ENCODE measurements around the gene ADAMTS12.

Gene ADAMTS12

DNA sequence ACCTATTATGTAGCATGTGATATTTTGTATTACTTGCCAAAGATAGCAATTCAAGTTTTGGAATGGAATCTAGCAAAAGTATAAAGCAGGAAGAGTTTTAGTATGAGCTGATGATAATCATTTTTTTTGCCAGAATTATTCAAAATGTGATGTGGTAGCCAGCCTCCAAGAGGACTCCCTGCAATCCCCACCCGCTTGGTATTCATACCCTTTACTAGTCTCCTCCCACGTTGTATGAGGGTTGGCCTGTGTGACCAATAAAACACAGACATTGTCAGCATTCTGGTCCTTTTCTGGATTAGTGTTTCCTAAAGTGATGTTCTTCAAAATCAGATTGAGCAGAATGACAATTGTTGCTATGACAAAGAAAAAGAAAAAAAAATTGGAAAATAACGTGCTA lies 387.2 kb downstream of the ADAMTS12 start:
- Mint-ChIP-seq H3K36me3 (no peaks in the 10 kb centered on the region), H3K27ac (no peak overlapping the region), H3K9me3 (no peaks in the 10 kb centered on the region), H3K4me1 (no peaks in the 10 kb centered on the region), H3K4me3 (no peak overlapping the region), H3K27me3 (peaks cover 2% of the 10 kb centered on the region)
- ATAC-seq (ENCODE audit: low read depth) (no peak), DNase-seq (ENCODE audit: low spot score in 2 of 2) (no peak)

DNA sequence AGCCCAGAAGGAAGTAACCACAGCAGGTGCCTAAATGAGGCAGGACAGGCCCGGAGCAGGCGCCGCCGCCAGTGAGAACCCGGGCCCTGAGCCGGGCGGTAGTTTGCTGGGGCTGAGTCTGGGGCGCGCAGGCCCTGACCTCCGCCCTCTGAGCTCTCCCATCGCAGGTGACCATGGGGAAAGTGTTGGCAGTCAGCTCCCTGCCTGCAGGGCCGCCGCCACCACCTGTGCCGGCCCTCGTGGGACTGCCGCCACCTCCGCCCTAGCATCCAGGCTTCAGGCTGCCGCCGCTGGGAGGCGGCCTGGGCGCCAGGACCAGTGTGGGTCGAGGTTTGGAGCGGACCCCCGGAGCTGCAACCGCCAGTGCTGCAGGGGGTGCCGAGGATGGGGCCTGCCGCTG lies 389.9 kb downstream of the ADAMTS12 start:
- no peak overlapping the region for H3K4me3 Mint-ChIP-seq
- no peak for DNase-seq (ENCODE audit: low spot score in 2 of 2)
- peaks cover 2% of the 10 kb centered on the region for H3K27me3 Mint-ChIP-seq
- no peaks in the 10 kb centered on the region for H3K36me3 Mint-ChIP-seq
- no peak overlapping the region for H3K27ac Mint-ChIP-seq
- H3K9me3 Mint-ChIP-seq: no peaks in the 10 kb centered on the region
- H3K4me1 Mint-ChIP-seq: no peaks in the 10 kb centered on the region
- ATAC-seq (ENCODE audit: low read depth): no peak

DNA sequence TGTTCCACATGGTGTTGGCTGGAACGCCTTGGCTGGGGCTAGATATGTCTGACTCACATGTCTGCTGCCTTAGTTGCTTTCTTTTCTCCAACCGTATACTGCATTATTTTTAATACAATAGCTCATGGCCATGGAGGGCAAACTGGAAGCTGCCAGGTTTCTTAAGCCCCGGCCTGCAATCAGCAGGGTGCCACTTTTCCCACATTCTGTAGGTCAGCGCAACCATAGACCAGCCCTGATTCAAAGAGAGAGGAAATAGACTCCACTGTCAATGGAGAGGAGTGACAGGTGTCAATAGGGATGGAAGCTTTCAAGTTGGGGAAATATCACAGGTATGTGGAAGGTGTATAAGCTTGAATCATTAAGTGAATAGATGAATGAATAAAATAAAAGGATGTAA lies 390.5 kb downstream of the ADAMTS12 start:
- H3K36me3 Mint-ChIP-seq: no peaks in the 10 kb centered on the region
- H3K4me1 Mint-ChIP-seq: no peaks in the 10 kb centered on the region
- no peak overlapping the region for H3K27ac Mint-ChIP-seq
- H3K4me3 Mint-ChIP-seq: no peak overlapping the region
- peaks cover 2% of the 10 kb centered on the region for H3K27me3 Mint-ChIP-seq
- H3K9me3 Mint-ChIP-seq: no peaks in the 10 kb centered on the region
- ATAC-seq (ENCODE audit: low read depth) (no peak), DNase-seq (ENCODE audit: low spot score in 2 of 2) (no peak)

- H3K9me3 Mint-ChIP-seq: no peaks in the 10 kb centered on the region
- ATAC-seq (ENCODE audit: low read depth) (no peak), DNase-seq (ENCODE audit: low spot score in 2 of 2) (no peak)
- no peak overlapping the region for H3K4me3 Mint-ChIP-seq
- H3K27me3 Mint-ChIP-seq: no peaks in the 10 kb centered on the region
- H3K27ac Mint-ChIP-seq: no peak overlapping the region
- no peaks in the 10 kb centered on the region for H3K36me3 Mint-ChIP-seq
- H3K4me1 Mint-ChIP-seq: peaks cover 3% of the 10 kb centered on the region
Observed at GRCh38 chr5:33494466-33494865, 397.3 kb downstream of the ADAMTS12 start.

DNA sequence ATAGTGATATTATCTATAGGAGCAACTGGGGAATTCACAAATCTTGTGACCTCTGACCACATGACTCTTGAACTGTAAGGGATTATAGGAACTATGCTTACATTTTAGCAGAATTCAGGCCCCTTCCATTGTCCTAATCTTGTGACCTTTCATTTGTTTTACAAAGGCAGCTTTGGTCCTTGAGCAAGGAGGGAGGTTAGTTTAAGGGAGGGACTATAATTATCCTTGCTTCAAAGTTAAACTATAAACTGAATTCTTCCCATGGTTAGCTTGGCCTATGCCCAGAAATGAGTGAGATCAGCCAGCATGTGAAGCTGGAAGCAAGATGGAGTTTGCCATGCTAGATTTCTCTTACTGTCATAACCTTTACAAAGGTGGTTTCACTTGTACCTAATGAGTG lies 399.8 kb downstream of the ADAMTS12 start:
- Mint-ChIP-seq H3K27me3 (no peaks in the 10 kb centered on the region), H3K4me1 (peaks cover 3% of the 10 kb centered on the region), H3K27ac (no peak overlapping the region), H3K36me3 (no peaks in the 10 kb centered on the region), H3K9me3 (no peaks in the 10 kb centered on the region), H3K4me3 (no peak overlapping the region)
- ATAC-seq (ENCODE audit: low read depth) (no peak), DNase-seq (ENCODE audit: low spot score in 2 of 2) (no peak)

DNA sequence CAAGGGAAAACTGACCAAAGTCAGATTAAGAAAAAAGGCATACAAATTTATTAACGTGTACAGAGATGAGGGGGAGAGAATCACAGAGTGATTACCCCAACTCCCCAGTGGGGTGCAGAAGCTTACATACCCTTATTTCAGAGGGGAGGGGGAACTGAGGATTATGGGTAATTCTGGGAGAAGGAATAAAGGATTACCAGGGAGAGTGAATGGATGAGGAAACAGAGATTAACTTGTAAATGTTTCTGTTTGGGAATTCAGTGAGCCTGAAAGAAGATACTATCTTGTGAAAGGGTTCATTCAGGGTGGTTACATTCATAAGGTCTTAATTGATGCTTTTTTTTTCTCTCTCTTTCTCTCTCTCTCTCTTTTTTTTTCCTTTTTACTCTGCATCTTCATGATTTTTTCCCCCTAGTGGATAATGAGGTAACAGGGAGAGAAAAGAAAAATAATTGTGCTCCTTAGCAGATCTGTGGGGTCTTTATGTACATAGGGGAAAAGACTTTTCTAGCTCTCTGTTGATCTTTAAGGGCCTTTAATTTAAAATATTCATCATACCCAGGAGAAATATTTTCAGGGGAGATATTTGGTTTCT lies 401.6 kb downstream of the ADAMTS12 start:
- DNase-seq (ENCODE audit: low spot score in 2 of 2) (no peak), ATAC-seq (ENCODE audit: low read depth) (no peak)
- Mint-ChIP-seq H3K27me3 (no peaks in the 10 kb centered on the region), H3K36me3 (no peaks in the 10 kb centered on the region), H3K4me1 (peaks cover 3% of the 10 kb centered on the region), H3K27ac (no peak overlapping the region), H3K4me3 (no peak overlapping the region), H3K9me3 (no peaks in the 10 kb centered on the region)

- H3K27ac Mint-ChIP-seq: no peak overlapping the region
Observed at GRCh38 chr5:33489481-33490067, 402.2 kb downstream of the ADAMTS12 start.

GRCh38 chr5:33488558-33489355 lies 403.0 kb downstream of the ADAMTS12 start:
- H3K4me3 Mint-ChIP-seq: no peak overlapping the region
- no peaks in the 10 kb centered on the region for H3K36me3 Mint-ChIP-seq
- no peak overlapping the region for H3K27ac Mint-ChIP-seq
- H3K27me3 Mint-ChIP-seq: no peaks in the 10 kb centered on the region
- H3K9me3 Mint-ChIP-seq: no peaks in the 10 kb centered on the region
- ATAC-seq (ENCODE audit: low read depth): no peak
- DNase-seq (ENCODE audit: low spot score in 2 of 2): no peak
- no peaks in the 10 kb centered on the region for H3K4me1 Mint-ChIP-seq

More at GRCh38 chr5:33489481-33490067, 402.2 kb downstream of the ADAMTS12 start:
- Mint-ChIP-seq H3K9me3 (no peaks in the 10 kb centered on the region), H3K36me3 (no peaks in the 10 kb centered on the region), H3K4me3 (no peak overlapping the region), H3K4me1 (peaks cover 3% of the 10 kb centered on the region), H3K27me3 (no peaks in the 10 kb centered on the region)
- no peak for DNase-seq (ENCODE audit: low spot score in 2 of 2)
- ATAC-seq (ENCODE audit: low read depth): no peak

- H3K9me3 Mint-ChIP-seq: no peaks in the 10 kb centered on the region
- H3K4me3 Mint-ChIP-seq: no peak overlapping the region
- no peak overlapping the region for H3K27ac Mint-ChIP-seq
- no peaks in the 10 kb centered on the region for H3K4me1 Mint-ChIP-seq
- H3K36me3 Mint-ChIP-seq: no peaks in the 10 kb centered on the region
- H3K27me3 Mint-ChIP-seq: no peaks in the 10 kb centered on the region
- ATAC-seq (ENCODE audit: low read depth) (no peak), DNase-seq (ENCODE audit: low spot score in 2 of 2) (no peak)
Observed at GRCh38 chr5:33487236-33487635, 404.6 kb downstream of the ADAMTS12 start.

DNA sequence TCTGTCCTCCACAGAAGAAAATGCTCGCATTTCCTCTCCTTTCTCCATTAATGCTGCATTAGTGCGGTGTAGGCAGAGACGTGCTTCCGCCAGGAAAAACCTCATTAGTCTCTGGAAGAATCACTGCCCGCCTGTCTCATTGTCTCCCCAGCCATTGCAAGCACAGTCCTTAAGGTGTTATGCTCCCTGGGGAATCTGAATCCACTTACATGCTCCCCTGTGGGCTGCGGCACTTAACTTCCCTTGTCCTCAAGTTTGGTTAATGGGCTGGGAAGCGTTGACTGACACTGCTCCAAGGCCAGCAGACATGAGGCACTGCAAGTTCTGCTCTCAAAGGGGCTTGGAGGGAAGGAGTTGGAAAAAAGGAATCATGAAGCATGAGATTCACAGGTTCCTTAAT lies 409.5 kb downstream of the ADAMTS12 start:
- Mint-ChIP-seq H3K4me1 (no peaks in the 10 kb centered on the region), H3K27me3 (no peaks in the 10 kb centered on the region), H3K36me3 (peaks cover under 1% of the 10 kb centered on the region), H3K9me3 (no peaks in the 10 kb centered on the region), H3K4me3 (no peak overlapping the region), H3K27ac (no peak overlapping the region)
- no peak for DNase-seq (ENCODE audit: low spot score in 2 of 2)
- ATAC-seq (ENCODE audit: low read depth): no peak

DNA sequence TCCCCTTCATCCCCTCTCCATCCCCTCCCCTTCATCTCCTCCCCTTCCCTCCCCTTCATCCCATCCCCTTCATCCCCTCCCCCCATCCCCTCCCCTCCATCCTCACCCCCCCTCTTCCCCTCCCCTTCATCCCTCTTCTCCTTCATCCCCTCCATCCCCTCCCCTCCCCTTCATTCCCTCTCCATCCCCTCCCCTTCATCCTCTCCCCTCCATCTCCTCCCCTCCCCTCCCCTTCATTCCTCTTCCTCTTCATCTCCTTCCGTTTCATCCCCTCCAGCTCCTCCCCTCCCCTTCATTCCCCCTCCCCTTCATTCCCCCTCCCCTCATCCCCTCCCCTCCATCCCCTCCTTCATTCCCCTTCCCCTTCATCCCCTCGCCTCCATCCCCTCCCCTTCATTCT lies 410.9 kb downstream of the ADAMTS12 start:
- no peak overlapping the region for H3K4me3 Mint-ChIP-seq
- DNase-seq (ENCODE audit: low spot score in 2 of 2): no peak
- no peaks in the 10 kb centered on the region for H3K4me1 Mint-ChIP-seq
- H3K36me3 Mint-ChIP-seq: peaks cover 11% of the 10 kb centered on the region
- ATAC-seq (ENCODE audit: low read depth): no peak
- no peaks in the 10 kb centered on the region for H3K9me3 Mint-ChIP-seq
- no peaks in the 10 kb centered on the region for H3K27me3 Mint-ChIP-seq
- H3K27ac Mint-ChIP-seq: no peak overlapping the region

DNA sequence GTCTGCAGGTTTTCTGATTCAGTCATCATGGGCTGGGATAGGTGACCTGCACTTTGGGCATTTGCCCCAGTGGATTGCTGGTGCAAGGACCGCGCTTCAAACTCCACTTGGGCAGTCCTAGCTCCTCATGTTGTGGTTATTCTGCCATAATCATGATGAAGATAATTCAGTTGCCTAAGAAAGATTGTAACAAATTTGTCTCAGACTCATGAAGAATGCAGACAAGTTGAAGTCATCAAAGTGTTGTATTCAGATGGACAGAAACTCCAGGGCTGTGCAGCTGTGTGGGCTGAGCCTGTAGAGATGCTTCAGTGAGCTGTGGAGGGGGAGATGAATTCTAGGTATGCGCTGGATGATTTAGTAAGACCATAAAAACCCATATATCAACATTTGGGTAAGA lies 412.5 kb downstream of the ADAMTS12 start:
- no peak for DNase-seq (ENCODE audit: low spot score in 2 of 2)
- Mint-ChIP-seq H3K36me3 (peaks cover 24% of the 10 kb centered on the region), H3K9me3 (peaks cover 9% of the 10 kb centered on the region), H3K4me1 (peaks cover 3% of the 10 kb centered on the region), H3K27ac (no peak overlapping the region), H3K4me3 (no peak overlapping the region), H3K27me3 (no peaks in the 10 kb centered on the region)
- ATAC-seq (ENCODE audit: low read depth): no peak

GRCh38 chr5:33477816-33478215 lies 414.0 kb downstream of the ADAMTS12 start:
- H3K27me3 Mint-ChIP-seq: no peaks in the 10 kb centered on the region
- peaks cover 3% of the 10 kb centered on the region for H3K4me1 Mint-ChIP-seq
- peaks cover 37% of the 10 kb centered on the region for H3K36me3 Mint-ChIP-seq
- H3K9me3 Mint-ChIP-seq: peaks cover 9% of the 10 kb centered on the region
- no peak overlapping the region for H3K27ac Mint-ChIP-seq
- DNase-seq (ENCODE audit: low spot score in 2 of 2) (no peak), ATAC-seq (ENCODE audit: low read depth) (no peak)
- H3K4me3 Mint-ChIP-seq: no peak overlapping the region

- no peak for ATAC-seq (ENCODE audit: low read depth)
Observed at GRCh38 chr5:33476992-33477391, 414.8 kb downstream of the ADAMTS12 start.

More at GRCh38 chr5:33476992-33477391, 414.8 kb downstream of the ADAMTS12 start:
- Mint-ChIP-seq H3K27me3 (no peaks in the 10 kb centered on the region), H3K4me3 (no peak overlapping the region), H3K36me3 (peaks cover 43% of the 10 kb centered on the region), H3K4me1 (peaks cover 3% of the 10 kb centered on the region), H3K27ac (no peak overlapping the region), H3K9me3 (peaks cover 11% of the 10 kb centered on the region)
- DNase-seq (ENCODE audit: low spot score in 2 of 2): no peak

Data from memory B cell (primary cell).